KBM-7 (cell line): ENCODE data around the gene TCERG1L.

Source experiments
- DNase-seq: peaks from one replicate; pipeline ENCODE4 v3.0.0-alpha.2; 2015
- in situ Hi-C: fragments of 300-500 bp; cut with MboI; formaldehyde crosslinking; loops from 2 replicates; pipeline ENCODE4 v1.14.3; 2020; ENCODE audit warnings: low sequenced_read_pairs, low pct_unique_long_range_greater_than_20kb, mixed read lengths

TCERG1L gene

GRCh38 chr10:131201741-131202515 is 109.6 kb downstream of the TCERG1L start:
- DNase-seq: no peak
- in situ Hi-C loops: no loop called here

DNA sequence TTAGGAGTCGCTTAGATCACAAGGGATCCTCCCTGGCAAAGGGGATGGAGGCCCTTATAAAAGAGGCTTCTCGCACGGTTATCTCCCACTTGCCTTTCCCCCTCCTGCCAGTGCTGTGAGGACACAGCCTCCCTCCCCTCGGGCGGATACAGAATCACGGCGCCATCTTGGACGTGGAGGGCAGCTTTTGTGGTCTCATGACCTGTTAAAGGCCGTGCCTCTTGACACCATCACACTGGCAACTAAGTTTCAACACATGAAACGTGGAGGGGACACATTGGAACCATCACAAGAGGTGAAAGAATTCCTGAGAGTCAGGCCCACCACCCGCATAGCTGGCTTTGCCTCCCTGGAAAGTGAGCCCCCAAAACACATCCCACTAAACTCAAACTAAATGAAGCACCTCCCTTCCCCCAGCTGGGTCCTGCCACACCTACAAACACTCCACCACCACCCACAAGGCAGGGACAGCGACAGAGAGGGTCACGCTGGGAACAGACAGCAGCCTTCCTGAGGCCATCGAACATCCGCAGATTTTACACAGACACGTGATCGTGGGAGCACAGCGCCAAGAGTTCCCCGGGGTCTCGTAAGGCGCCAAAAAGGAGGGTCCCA is 110.6 kb downstream of the TCERG1L start:
- no peak for DNase-seq
- in situ Hi-C loops: no loop called here

GRCh38 chr10:131199646-131200045 is 111.9 kb downstream of the TCERG1L start:
- no peak for DNase-seq
- in situ Hi-C loops: no loop called here

GRCh38 chr10:131198843-131199242 is 112.7 kb downstream of the TCERG1L start:
- in situ Hi-C loops: no loop called here
- DNase-seq: no peak

DNA sequence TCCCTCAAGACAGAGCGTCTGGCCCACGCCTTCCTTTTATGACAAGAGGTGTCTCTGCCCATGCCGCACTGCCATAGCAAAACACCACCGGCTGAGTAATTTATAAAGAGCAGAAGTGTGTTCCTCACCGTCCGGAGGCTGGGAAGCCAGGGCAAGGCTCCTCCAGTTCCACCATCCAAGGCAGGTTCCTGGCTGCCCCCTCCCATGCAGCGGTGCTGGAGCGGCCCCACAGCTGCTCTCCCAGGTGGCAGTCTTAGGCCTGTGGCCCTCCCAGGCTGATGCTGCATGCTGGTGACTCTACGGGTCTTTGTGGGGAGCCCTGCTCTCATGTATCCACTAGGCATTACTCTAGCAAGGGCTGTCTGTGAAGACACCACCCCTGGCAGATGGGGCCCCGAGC is 113.1 kb downstream of the TCERG1L start:
- in situ Hi-C loops: no loop called here
- no peak for DNase-seq

DNA sequence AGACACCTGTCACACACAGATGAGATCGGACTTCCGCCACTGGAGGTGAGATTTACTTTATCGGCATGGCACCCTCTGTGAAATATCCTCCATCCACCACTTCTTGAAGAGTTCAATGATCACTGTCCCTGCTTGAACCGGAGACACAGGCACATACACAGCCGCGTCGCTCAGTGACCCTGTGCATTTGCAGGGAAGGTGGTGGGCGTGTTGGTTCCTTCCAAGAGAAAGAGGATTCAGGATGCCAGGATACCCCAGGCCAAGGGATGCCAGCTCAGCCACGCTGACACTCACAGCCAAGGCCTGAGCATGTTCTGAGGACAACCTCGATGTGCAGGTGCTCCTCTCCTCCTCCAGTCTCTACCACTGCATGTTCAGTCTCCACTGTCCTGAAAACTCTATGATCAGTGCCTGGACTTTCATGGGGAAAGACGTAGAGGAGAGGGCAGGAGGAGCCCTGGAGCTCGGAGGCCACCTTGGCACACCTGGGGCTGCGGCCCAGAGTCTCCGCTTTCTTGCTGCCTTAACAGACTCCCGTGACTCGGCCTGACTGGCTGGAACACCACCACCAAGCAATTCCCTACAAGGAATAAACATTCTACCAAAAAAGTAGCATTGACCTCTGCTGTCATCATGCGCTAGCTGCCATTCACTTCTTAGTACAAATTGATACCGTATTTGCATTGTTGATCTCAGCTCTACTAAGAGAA is 115.2 kb downstream of the TCERG1L start:
- in situ Hi-C loops: no loop called here
- no peak for DNase-seq

- in situ Hi-C loops: no loop called here
- DNase-seq: no peak
These were observed 115.9 kb downstream of the TCERG1L start for GRCh38 chr10:131195558-131196159.

- in situ Hi-C loops: no loop called here
- DNase-seq: no peak
These were observed 116.4 kb downstream of the TCERG1L start for GRCh38 chr10:131195116-131195515.

- in situ Hi-C loops: no loop called here
- DNase-seq: no peak
These were observed 117.6 kb downstream of the TCERG1L start for GRCh38 chr10:131193923-131194322.

DNA sequence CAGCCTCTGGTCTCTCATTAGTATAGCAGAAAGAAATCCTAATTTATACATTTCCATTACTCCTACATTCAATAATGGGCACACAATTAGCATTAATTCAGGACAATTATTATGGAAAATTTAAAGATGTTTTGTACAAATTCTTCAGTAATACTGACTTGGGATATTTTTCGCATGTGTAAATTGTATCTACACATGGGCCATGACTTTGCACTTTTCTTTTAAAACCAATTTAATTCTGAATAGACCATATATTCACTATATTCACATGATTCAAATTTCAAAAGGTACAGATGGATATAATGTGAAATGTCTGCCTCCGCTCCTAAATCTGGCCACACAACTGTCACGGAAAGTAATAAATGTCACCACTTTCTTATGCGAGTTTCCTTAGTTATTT is 123.0 kb downstream of the TCERG1L start:
- in situ Hi-C loops: no loop called here
- no peak for DNase-seq

DNA sequence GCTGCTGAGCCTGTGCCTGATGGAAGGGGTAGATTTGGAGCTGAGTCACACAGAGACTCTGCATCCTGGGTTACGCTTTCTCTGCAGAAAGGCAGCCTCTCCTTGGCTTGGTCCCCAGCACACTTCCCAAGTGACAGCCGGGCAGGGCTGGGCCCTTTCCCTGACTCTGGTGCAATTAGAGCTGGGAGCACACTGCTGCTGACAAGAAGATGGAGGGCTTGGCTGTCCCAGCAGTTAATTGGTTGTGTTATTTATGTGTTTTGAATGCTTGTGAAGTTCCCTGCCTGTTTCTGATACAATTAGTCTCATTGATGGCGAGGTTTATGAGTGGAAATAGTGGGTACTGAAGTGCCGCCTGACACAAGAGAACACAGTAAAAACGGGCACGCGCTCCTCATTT is 123.6 kb downstream of the TCERG1L start:
- no peak for DNase-seq
- in situ Hi-C loops: no loop called here

- no peak for DNase-seq
- in situ Hi-C loops: no loop called here
These were observed 124.2 kb downstream of the TCERG1L start for GRCh38 chr10:131187274-131187673.

DNA sequence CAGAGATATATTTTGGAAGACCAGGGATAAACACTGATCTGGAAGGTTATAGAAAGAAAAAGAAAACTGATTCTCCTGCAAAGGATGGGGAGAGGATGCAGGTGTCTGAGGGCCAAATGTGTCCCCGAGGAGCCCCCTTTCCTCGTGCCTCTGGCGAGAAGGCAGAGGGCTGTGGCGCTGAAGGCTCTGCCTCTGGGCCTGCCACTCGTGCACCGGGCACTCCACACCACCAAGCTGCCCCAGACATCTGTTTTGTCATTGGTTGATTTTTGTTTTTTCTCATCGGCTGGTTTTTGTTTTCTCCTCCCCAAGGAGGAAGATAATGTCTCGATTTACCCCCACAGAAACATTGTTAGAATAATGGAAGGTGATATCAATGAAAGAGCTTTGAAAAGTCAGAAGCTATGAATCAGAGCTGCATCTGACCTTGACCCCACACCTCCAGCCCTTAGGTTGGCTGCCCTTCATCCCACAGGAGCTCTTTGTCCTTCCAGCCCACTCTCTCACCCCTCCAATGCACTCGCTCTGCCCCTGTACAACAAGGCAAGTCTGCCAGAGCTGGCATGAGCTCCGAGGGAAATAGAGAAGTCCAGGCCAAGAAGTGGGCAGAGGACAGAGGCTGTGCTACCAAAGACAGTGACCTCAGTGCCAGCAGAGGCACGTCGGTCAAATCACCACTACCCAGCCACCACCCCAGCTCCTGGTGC is 124.8 kb downstream of the TCERG1L start:
- in situ Hi-C loops: no loop called here
- no peak for DNase-seq

- no peak for DNase-seq
- in situ Hi-C loops: no loop called here
These were observed 127.0 kb downstream of the TCERG1L start for GRCh38 chr10:131184503-131184902.

GRCh38 chr10:131183546-131184045 is 127.9 kb downstream of the TCERG1L start:
- in situ Hi-C loops: no loop called here
- no peak for DNase-seq

- in situ Hi-C loops: no loop called here
These were observed 130.1 kb downstream of the TCERG1L start for GRCh38 chr10:131181456-131181855.

DNA sequence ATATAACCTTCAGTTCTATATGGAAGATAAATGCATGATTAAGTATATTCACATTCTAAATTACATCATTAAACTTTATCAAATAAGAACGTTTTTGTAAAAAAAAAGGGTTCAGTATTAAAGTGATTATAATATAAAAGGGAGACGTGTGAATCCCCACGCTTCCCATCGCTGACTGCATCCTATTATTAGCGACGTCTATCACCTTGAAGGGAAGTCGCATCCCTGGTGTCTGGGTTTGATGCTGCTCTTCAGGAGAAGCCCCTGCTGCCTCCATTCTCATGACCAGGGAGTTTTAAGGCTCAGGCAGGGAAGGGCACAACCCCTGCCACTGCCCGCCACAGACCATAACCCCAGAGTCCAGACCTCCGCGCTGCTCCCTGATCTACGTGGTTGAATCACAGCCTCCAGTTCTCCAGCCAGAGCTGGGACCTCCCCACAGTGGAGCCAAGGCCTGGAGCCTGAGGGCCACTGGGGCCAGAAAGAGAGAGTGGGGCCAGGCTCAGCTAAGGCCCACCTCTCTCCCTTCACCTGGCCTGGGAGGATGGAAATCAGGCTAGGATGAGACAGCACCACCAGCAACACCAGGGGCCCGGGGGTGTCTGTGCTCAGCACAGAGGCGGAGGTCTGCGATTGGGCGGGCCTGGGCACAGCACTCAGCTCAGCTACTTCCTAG is 130.6 kb downstream of the TCERG1L start:
- in situ Hi-C loops: no loop called here
- no peak for DNase-seq

More at GRCh38 chr10:131181456-131181855, 130.1 kb downstream of the TCERG1L start:
- DNase-seq: no peak

- no peak for DNase-seq
- in situ Hi-C loops: no loop called here
These were observed 131.4 kb downstream of the TCERG1L start for GRCh38 chr10:131180086-131180485.

- in situ Hi-C loops: no loop called here
- DNase-seq: no peak
These were observed 132.2 kb downstream of the TCERG1L start for GRCh38 chr10:131179361-131179760.
